SK-N-SH treated with all-trans-retinoic acid at 6 μM for 48 hours (cell line): ENCODE data around the gene TMEM116.

Source experiments
- CSRNP3 ChIP-seq: fragments of 250-450 bp; sonication (Bioruptor Pico); IDR thresholded peaks from 2 replicates; pipeline ENCODE4 v1.5.1; 2021; ENCODE audit warnings: mild to moderate bottlenecking, moderate library complexity
- POU6F1 ChIP-seq: fragments of 250-450 bp; sonication (Bioruptor Pico); IDR thresholded peaks from 2 replicates; pipeline ENCODE4 v1.8.0; 2021; ENCODE audit warnings: low read depth, mild to moderate bottlenecking, moderate library complexity, borderline replicate concordance
- PPARA ChIP-seq: fragments of 250-450 bp; sonication (Bioruptor Pico); IDR thresholded peaks from 2 replicates; pipeline ENCODE4 v1.5.0; 2020; ENCODE audit warnings: mild to moderate bottlenecking, borderline replicate concordance
- RARB ChIP-seq: fragments of 250-450 bp; sonication (Bioruptor Pico); IDR thresholded peaks from 2 replicates; pipeline ENCODE4 v1.8.0; 2021; ENCODE audit warnings: mild to moderate bottlenecking, moderate library complexity
- TCF4 ChIP-seq: fragments of 250-450 bp; sonication (Bioruptor Pico); IDR thresholded peaks from 2 replicates; pipeline ENCODE4 v1.8.0; 2021; ENCODE audit warnings: mild to moderate bottlenecking, moderate library complexity, borderline replicate concordance
- TOX ChIP-seq: fragments of 250-450 bp; sonication (Bioruptor Pico); IDR thresholded peaks from 2 replicates; pipeline ENCODE4 v1.8.0; 2021; ENCODE audit warnings: mild to moderate bottlenecking, moderate library complexity, borderline replicate concordance
- ZC3H10 ChIP-seq: fragments of 250-450 bp; sonication (Bioruptor Pico); IDR thresholded peaks from 2 replicates; pipeline ENCODE4 v1.5.1; 2021; ENCODE audit warnings: mild to moderate bottlenecking, moderate library complexity
- ZFP3 ChIP-seq: fragments of 250-450 bp; sonication (Bioruptor Pico); IDR thresholded peaks from 2 replicates; pipeline ENCODE4 v1.5.0; 2020; ENCODE audit warnings: mild to moderate bottlenecking, moderate library complexity
- ZFP30 ChIP-seq: fragments of 450-650 bp; formaldehyde crosslinking; IDR thresholded peaks from 2 replicates; pipeline ENCODE4 v1.5.0; 2022; ENCODE audit warnings: mild to moderate bottlenecking, moderate library complexity

GRCh38 chr12:111936869-111937268, 76.1 kb downstream of the TMEM116 start:
- TF ChIP-seq TCF4 (CRISPR knock-in tag): no peak
- TF ChIP-seq PPARA (CRISPR knock-in tag): no peak
- TF ChIP-seq RARB (CRISPR knock-in tag): no peak
- no peak for TF ChIP-seq ZFP30 (CRISPR knock-in tag)
- no peak for TF ChIP-seq ZC3H10 (CRISPR knock-in tag)
- TF ChIP-seq CSRNP3: no peak
- no peak for TF ChIP-seq POU6F1
- no peak for TF ChIP-seq TOX
- no peak for TF ChIP-seq ZFP3
